ENCODE measurements around the gene CERS6.

CERS6 gene

GRCh38 chr2:168611091-168611490 lies 155.0 kb downstream of the CERS6 start:
- DNase-seq = no peak

- DNase-seq = no peak
These were observed 156.0 kb downstream of the CERS6 start for GRCh38 chr2:168611896-168612650.

GRCh38 chr2:168612719-168613118 lies 156.6 kb downstream of the CERS6 start:
- no peak for DNase-seq

- DNase-seq = no peak
These were observed 157.5 kb downstream of the CERS6 start for GRCh38 chr2:168613551-168613950.

- DNase-seq = no peak
These were observed 158.3 kb downstream of the CERS6 start for GRCh38 chr2:168614172-168615018.

- DNase-seq = no peak
These were observed 164.5 kb downstream of the CERS6 start for GRCh38 chr2:168620554-168620953.

GRCh38 chr2:168622559-168622958 lies 166.5 kb downstream of the CERS6 start:
- DNase-seq = no peak

- DNase-seq = no peak
These were observed 168.0 kb downstream of the CERS6 start for GRCh38 chr2:168624028-168624427.

- no peak for DNase-seq
These were observed 170.0 kb downstream of the CERS6 start for GRCh38 chr2:168626096-168626495.

GRCh38 chr2:168626647-168627046 lies 170.6 kb downstream of the CERS6 start:
- no peak for DNase-seq

- no peak for DNase-seq
These were observed 176.6 kb downstream of the CERS6 start for GRCh38 chr2:168632709-168633121.

- DNase-seq = no peak
These were observed 177.1 kb downstream of the CERS6 start for GRCh38 chr2:168633200-168633599.

GRCh38 chr2:168633895-168634294 lies 177.8 kb downstream of the CERS6 start:
- no peak for DNase-seq

GRCh38 chr2:168635065-168635577 lies 179.0 kb downstream of the CERS6 start:
- no peak for DNase-seq

GRCh38 chr2:168639018-168639417 lies 182.9 kb downstream of the CERS6 start:
- DNase-seq = no peak

- no peak for DNase-seq
These were observed 183.4 kb downstream of the CERS6 start for GRCh38 chr2:168639441-168639898.

GRCh38 chr2:168640039-168640438 lies 184.0 kb downstream of the CERS6 start:
- DNase-seq = no peak

- no peak for DNase-seq
These were observed 185.6 kb downstream of the CERS6 start for GRCh38 chr2:168641636-168642035.

GRCh38 chr2:168642873-168643272 lies 186.8 kb downstream of the CERS6 start:
- DNase-seq = no peak

- DNase-seq = no peak
These were observed 187.9 kb downstream of the CERS6 start for GRCh38 chr2:168643979-168644378.

GRCh38 chr2:168645696-168646338 lies 189.7 kb downstream of the CERS6 start:
- DNase-seq = no peak

GRCh38 chr2:168649105-168649504 lies 193.0 kb downstream of the CERS6 start:
- DNase-seq = no peak

- DNase-seq = no peak
These were observed 193.5 kb downstream of the CERS6 start for GRCh38 chr2:168649562-168649961.

Measured in NCI-H2081 (cell line).